ENCODE data around the gene PRKCA. TPM values are rescaled to one million over a fixed set of nuclear protein-coding genes. Genes with fewer than 3 reads are reported as not detected.

The PRKCA gene
- total RNA-seq, 1 experiment from 2014 or later: 29.6 TPM

DNA sequence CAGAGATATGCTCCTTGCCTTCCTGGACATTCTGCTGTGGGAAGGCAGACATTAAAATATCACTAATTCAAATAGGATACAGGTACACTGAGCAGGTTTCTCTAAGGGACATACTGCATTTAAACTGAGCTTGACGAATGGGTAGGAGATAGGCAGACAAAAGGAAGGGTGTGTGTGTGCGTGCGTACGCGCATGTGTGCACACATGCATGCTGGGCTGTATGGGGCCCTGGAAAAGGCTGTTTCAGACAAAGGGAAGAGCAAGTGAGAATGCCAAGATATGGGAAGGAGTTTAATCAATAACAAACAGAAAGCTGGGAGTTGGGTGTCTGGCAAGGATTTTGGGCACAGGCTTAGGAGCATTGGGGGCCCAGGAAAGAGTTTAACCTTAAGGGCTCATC is 196.2 kb downstream of the PRKCA start:
- Histone ChIP-seq H3K4me3 (ENCODE audit: low read depth, low read length) (no peak overlapping the region), H3K36me3 (ENCODE audit: control insufficient read depth, insufficient read depth, low read length) (no peaks in the 10 kb centered on the region), H3K4me1 (peaks cover 14% of the 10 kb centered on the region; the same call in 1 of the 2 replicates), H3K9me3 (no peaks in the 10 kb centered on the region), H3K27me3 (replicated peaks; ENCODE audit: control insufficient read depth, insufficient read depth, low read length) (no peaks in the 10 kb centered on the region)
- H3K4me3 Mint-ChIP-seq (ENCODE audit: unreplicated experiment): no peak overlapping the region
- H3K4me1 Mint-ChIP-seq (ENCODE audit: low read depth, unreplicated experiment): no peaks in the 10 kb centered on the region
- no peak for DNase-seq
- intact Hi-C loops (cut with micrococcal nuclease; ENCODE audit: unreplicated experiment): no loop called here
- CTCF ChIA-PET: no interaction called here
- H3K9me3 Mint-ChIP-seq (ENCODE audit: unreplicated experiment): no peaks in the 10 kb centered on the region
- POLR2A ChIA-PET: no interaction called here
- H3K27me3 Mint-ChIP-seq (ENCODE audit: insufficient read depth, unreplicated experiment): no peaks in the 10 kb centered on the region
- TF ChIP-seq, protein P1, sequence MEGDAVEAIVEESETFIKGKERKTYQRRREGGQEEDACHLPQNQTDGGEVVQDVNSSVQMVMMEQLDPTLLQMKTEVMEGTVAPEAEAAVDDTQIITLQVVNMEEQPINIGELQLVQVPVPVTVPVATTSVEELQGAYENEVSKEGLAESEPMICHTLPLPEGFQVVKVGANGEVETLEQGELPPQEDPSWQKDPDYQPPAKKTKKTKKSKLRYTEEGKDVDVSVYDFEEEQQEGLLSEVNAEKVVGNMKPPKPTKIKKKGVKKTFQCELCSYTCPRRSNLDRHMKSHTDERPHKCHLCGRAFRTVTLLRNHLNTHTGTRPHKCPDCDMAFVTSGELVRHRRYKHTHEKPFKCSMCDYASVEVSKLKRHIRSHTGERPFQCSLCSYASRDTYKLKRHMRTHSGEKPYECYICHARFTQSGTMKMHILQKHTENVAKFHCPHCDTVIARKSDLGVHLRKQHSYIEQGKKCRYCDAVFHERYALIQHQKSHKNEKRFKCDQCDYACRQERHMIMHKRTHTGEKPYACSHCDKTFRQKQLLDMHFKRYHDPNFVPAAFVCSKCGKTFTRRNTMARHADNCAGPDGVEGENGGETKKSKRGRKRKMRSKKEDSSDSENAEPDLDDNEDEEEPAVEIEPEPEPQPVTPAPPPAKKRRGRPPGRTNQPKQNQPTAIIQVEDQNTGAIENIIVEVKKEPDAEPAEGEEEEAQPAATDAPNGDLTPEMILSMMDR (IDR thresholded peaks at IDR 0.05; ENCODE audit: insufficient read depth in 1 of 2, low read depth in 1 of 2, low read length in 1 of 2, severe bottlenecking in 1 of 2, unreplicated experiment in 1 of 2): no peak
- no peaks in the 10 kb centered on the region for H3K36me3 Mint-ChIP-seq (ENCODE audit: insufficient read depth, unreplicated experiment)
- no peak overlapping the region for H3K27ac Mint-ChIP-seq (ENCODE audit: unreplicated experiment)
- BruUV-seq (replicated peaks): TSS peak; percentile 22

DNA sequence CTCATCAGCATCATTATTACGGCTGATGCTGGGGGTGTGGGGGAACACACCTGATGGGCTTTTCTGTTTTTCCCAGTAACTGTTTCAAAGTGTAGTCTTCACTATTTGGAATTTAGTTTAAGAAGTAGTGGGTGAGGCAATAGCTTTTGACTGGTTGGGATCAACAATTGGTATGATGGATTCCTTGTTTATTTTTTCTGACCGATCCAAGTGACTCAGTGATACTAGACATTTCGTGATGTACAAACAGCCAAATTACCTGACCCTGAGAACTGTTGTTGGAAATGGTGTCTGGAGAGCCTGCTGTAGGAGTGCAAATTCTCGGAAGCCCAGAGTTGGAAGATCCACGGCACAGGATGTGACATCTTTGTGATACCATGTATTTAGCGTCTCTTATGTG is 204.2 kb downstream of the PRKCA start:
- H3K27ac Mint-ChIP-seq (ENCODE audit: unreplicated experiment): no peak overlapping the region
- H3K4me1 Mint-ChIP-seq (ENCODE audit: low read depth, unreplicated experiment): peaks cover 7% of the 10 kb centered on the region
- POLR2A ChIA-PET: interaction anchor here (0.6 kb wide), 1 partner anchor 50 kb away, joined by 4 read pairs; no protein-coding TSS in a partner anchor
- Histone ChIP-seq H3K27me3 (replicated peaks; ENCODE audit: control insufficient read depth, insufficient read depth, low read length) (no peaks in the 10 kb centered on the region), H3K36me3 (ENCODE audit: control insufficient read depth, insufficient read depth, low read length) (no peaks in the 10 kb centered on the region), H3K9me3 (no peaks in the 10 kb centered on the region), H3K4me3 (ENCODE audit: low read depth, low read length) (no peak overlapping the region), H3K4me1 (peaks cover 14% of the 10 kb centered on the region; the same call in 1 of the 2 replicates)
- DNase-seq: no peak
- no peaks in the 10 kb centered on the region for H3K27me3 Mint-ChIP-seq (ENCODE audit: insufficient read depth, unreplicated experiment)
- no TSS peak for BruUV-seq (replicated peaks)
- intact Hi-C loops (cut with micrococcal nuclease; ENCODE audit: unreplicated experiment): no loop called here
- no peaks in the 10 kb centered on the region for H3K36me3 Mint-ChIP-seq (ENCODE audit: insufficient read depth, unreplicated experiment)
- no peaks in the 10 kb centered on the region for H3K9me3 Mint-ChIP-seq (ENCODE audit: unreplicated experiment)
- CTCF ChIA-PET: no interaction called here
- no peak overlapping the region for H3K4me3 Mint-ChIP-seq (ENCODE audit: unreplicated experiment)
- TF ChIP-seq, protein P1 (IDR thresholded peaks at IDR 0.05; ENCODE audit: insufficient read depth in 1 of 2, low read depth in 1 of 2, low read length in 1 of 2, severe bottlenecking in 1 of 2, unreplicated experiment in 1 of 2): no peak

DNA sequence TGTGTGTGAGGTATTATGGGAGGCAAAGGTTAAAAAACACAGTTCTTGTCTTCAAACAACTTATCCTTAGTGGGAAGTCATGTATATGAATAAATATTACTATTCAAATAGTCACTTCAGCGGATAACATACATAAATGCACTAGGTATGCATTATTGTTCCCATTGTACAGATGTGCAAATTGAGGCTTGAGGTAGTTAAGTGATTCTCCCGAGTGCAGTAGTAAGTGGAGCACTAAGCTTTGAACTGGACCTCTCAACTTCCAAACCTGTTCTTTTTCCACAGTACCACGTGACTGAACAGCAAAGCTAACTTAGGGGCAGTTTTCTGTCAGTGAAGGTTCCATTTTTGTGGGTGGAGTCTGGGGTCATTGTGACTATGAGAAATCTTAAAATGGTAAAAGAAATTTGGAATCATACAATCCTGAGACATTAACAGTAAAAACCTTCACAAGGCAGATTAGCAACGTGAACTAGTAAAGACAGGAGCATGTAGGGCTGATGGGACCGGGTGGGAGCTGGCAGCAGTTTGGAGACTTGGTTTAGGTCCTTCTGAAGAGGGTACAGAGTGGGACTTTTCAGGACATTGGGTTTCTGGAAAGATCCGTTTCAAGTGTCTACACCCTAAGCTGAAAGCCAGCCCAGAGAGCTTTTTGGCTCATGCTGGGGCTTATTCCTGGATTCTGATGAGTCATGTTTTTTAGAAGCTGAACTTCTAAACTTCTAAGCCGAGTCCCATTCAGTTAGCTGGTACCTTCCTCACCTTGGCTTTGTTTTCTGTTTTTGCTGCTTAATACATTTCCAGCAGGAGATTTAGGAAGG is 204.9 kb downstream of the PRKCA start:
- Mint-ChIP-seq H3K27me3 (ENCODE audit: insufficient read depth, unreplicated experiment) (no peaks in the 10 kb centered on the region), H3K36me3 (ENCODE audit: insufficient read depth, unreplicated experiment) (no peaks in the 10 kb centered on the region), H3K27ac (ENCODE audit: unreplicated experiment) (no peak overlapping the region), H3K4me3 (ENCODE audit: unreplicated experiment) (no peak overlapping the region), H3K4me1 (ENCODE audit: low read depth, unreplicated experiment) (peaks cover 7% of the 10 kb centered on the region), H3K9me3 (ENCODE audit: unreplicated experiment) (no peaks in the 10 kb centered on the region)
- Histone ChIP-seq H3K27me3 (replicated peaks; ENCODE audit: control insufficient read depth, insufficient read depth, low read length) (no peaks in the 10 kb centered on the region), H3K4me1 (peaks cover 12% of the 10 kb centered on the region; the same call in 1 of the 2 replicates), H3K9me3 (no peaks in the 10 kb centered on the region), H3K36me3 (ENCODE audit: control insufficient read depth, insufficient read depth, low read length) (no peaks in the 10 kb centered on the region), H3K4me3 (ENCODE audit: low read depth, low read length) (no peak overlapping the region)
- TF ChIP-seq, protein P1 (IDR thresholded peaks at IDR 0.05; ENCODE audit: insufficient read depth in 1 of 2, low read depth in 1 of 2, low read length in 1 of 2, severe bottlenecking in 1 of 2, unreplicated experiment in 1 of 2): no peak
- BruUV-seq (replicated peaks): no TSS peak
- intact Hi-C loops (cut with micrococcal nuclease; ENCODE audit: unreplicated experiment): no loop called here
- CTCF ChIA-PET: no interaction called here
- no peak for DNase-seq
- POLR2A ChIA-PET: interaction anchor here (0.6 kb wide), 1 partner anchor 49 kb away, joined by 4 read pairs; no protein-coding TSS in a partner anchor

Measured in Caco-2 (cell line).